Measurements from ENCODE around the gene MCC. TPM values are rescaled to one million over a fixed set of nuclear protein-coding genes. Genes with fewer than 3 reads are reported as not detected.

The MCC gene
- total RNA-seq, 1 donor from 2014 or later = 47.9 TPM

- DNase-seq (ENCODE audit: extremely low spot score in 2 of 2) = no peak
- intact Hi-C loops (cut with DNase I) = no loop called here
- no peaks in the 10 kb centered on the region for H3K4me1 ChIP-seq
Measured at GRCh38 chr5:113507601-113508000, 19.3 kb upstream of the MCC start.

GRCh38 chr5:113505181-113505580, 16.9 kb upstream of the MCC start:
- intact Hi-C loops (cut with DNase I) = no loop called here

More at GRCh38 chr5:113507601-113508000, 19.3 kb upstream of the MCC start:
- Histone ChIP-seq H3K4me3 (no peak overlapping the region), H3K27me3 (no peaks in the 10 kb centered on the region), H3K27ac (no peak overlapping the region), H3K9me3 (no peaks in the 10 kb centered on the region), H3K36me3 (no peaks in the 10 kb centered on the region)
- TF ChIP-seq CTCF (IDR thresholded peaks at IDR 0.05) (no peak), POLR2A (IDR thresholded peaks at IDR 0.05) (no peak), POLR2AphosphoS5 (IDR thresholded peaks at IDR 0.05; ENCODE audit: insufficient read depth in 1 of 2, low read depth in 1 of 2) (no peak)

GRCh38 chr5:113503146-113503545, 14.9 kb upstream of the MCC start:
- no peaks in the 10 kb centered on the region for H3K9me3 ChIP-seq
- H3K36me3 ChIP-seq = no peaks in the 10 kb centered on the region
- no peaks in the 10 kb centered on the region for H3K4me1 ChIP-seq
- no peak overlapping the region for H3K4me3 ChIP-seq
- intact Hi-C loops (cut with DNase I) = no loop called here
- no peak overlapping the region for H3K27ac ChIP-seq
- no peak for TF ChIP-seq CTCF (IDR thresholded peaks at IDR 0.05)
- TF ChIP-seq POLR2A (IDR thresholded peaks at IDR 0.05) = no peak
- no peak for TF ChIP-seq POLR2AphosphoS5 (IDR thresholded peaks at IDR 0.05; ENCODE audit: insufficient read depth in 1 of 2, low read depth in 1 of 2)
- H3K27me3 ChIP-seq = no peaks in the 10 kb centered on the region
- DNase-seq (ENCODE audit: extremely low spot score in 2 of 2) = no peak

More at GRCh38 chr5:113505181-113505580, 16.9 kb upstream of the MCC start:
- no peak for DNase-seq (ENCODE audit: extremely low spot score in 2 of 2)
- Histone ChIP-seq H3K27me3 (no peaks in the 10 kb centered on the region), H3K4me1 (no peaks in the 10 kb centered on the region), H3K27ac (no peak overlapping the region), H3K36me3 (no peaks in the 10 kb centered on the region), H3K4me3 (no peak overlapping the region), H3K9me3 (no peaks in the 10 kb centered on the region)
- TF ChIP-seq CTCF (IDR thresholded peaks at IDR 0.05) = no peak
- TF ChIP-seq POLR2A (IDR thresholded peaks at IDR 0.05) = no peak
- no peak for TF ChIP-seq POLR2AphosphoS5 (IDR thresholded peaks at IDR 0.05; ENCODE audit: insufficient read depth in 1 of 2, low read depth in 1 of 2)

- H3K36me3 ChIP-seq = no peaks in the 10 kb centered on the region
- H3K4me3 ChIP-seq = no peak overlapping the region
- H3K27ac ChIP-seq = no peak overlapping the region
- no peaks in the 10 kb centered on the region for H3K27me3 ChIP-seq
- TF ChIP-seq CTCF (IDR thresholded peaks at IDR 0.05) (no peak), POLR2A (IDR thresholded peaks at IDR 0.05) (no peak), POLR2AphosphoS5 (IDR thresholded peaks at IDR 0.05; ENCODE audit: insufficient read depth in 1 of 2, low read depth in 1 of 2) (no peak)
- H3K4me1 ChIP-seq = no peaks in the 10 kb centered on the region
- intact Hi-C loops (cut with DNase I) = no loop called here
- DNase-seq (ENCODE audit: extremely low spot score in 2 of 2) = no peak
- no peaks in the 10 kb centered on the region for H3K9me3 ChIP-seq
Measured at GRCh38 chr5:113502073-113502472, 13.8 kb upstream of the MCC start.

GRCh38 chr5:113495422-113495841, 7.2 kb upstream of the MCC start:
- H3K27me3 ChIP-seq = no peaks in the 10 kb centered on the region
- intact Hi-C loops (cut with DNase I) = no loop called here
- H3K27ac ChIP-seq = no peak overlapping the region
- TF ChIP-seq POLR2AphosphoS5 (IDR thresholded peaks at IDR 0.05; ENCODE audit: insufficient read depth in 1 of 2, low read depth in 1 of 2) (no peak), POLR2A (IDR thresholded peaks at IDR 0.05) (no peak), CTCF (IDR thresholded peaks at IDR 0.05) (no peak)
- H3K9me3 ChIP-seq = no peaks in the 10 kb centered on the region
- no peaks in the 10 kb centered on the region for H3K4me1 ChIP-seq
- no peaks in the 10 kb centered on the region for H3K36me3 ChIP-seq
- H3K4me3 ChIP-seq = no peak overlapping the region
- no peak for DNase-seq (ENCODE audit: extremely low spot score in 2 of 2)
